GM21619 (cell line): ENCODE results near the gene TINAGL1.

Experiments used
- ATAC-seq: cut with Tn5 transposase; IDR thresholded peaks from one replicate; pipeline ENCODE4 v1.9.1; 2021; ENCODE audit not compliant: unreplicated experiment

Gene TINAGL1

DNA sequence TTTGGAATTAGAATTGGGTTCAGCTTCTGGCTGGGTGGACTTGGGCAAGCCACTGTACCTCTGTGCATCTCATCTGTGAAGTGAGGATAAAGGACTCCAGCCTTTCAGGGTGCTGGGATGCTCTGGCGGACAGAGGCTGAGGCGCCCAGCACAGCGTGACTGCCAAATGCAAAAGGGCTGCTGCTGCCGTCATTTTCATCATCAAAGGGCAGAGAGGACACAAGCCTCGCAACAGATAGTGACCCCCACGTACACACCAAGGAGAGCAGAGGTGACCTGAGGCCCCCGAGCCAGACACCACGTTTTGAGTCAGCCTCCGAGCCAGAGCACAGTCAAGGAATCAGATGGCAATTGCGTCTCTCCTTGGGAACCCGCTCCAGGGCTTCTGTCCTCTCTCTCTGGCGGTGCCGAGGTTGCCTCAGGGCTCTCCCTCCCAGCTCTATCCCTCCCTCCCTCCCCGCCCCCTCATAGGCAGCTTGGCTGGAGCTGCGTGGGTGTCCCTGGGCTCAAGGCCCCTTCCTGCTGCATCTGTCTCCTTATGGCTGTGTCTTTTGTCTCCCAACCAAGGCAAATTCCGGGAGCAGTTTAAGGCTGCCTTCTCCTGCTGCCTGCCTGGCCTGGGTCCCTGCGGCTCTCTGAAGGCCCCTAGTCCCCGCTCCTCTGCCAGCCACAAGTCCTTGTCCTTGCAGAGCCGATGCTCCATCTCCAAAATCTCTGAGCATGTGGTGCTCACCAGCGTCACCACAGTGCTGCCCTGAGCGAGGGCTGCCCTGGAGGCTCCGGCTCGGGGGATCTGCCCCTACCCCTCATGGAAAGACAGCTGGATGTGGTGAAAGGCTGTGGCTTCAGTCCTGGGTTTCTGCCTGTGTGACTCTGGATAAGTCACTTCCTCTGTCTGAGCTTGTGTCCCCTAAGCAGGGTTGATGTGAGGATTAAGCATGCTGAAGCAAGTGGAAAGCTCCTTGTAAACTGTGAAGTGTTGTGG is 50.2 kb downstream of the TINAGL1 start:
- no peak for ATAC-seq

DNA sequence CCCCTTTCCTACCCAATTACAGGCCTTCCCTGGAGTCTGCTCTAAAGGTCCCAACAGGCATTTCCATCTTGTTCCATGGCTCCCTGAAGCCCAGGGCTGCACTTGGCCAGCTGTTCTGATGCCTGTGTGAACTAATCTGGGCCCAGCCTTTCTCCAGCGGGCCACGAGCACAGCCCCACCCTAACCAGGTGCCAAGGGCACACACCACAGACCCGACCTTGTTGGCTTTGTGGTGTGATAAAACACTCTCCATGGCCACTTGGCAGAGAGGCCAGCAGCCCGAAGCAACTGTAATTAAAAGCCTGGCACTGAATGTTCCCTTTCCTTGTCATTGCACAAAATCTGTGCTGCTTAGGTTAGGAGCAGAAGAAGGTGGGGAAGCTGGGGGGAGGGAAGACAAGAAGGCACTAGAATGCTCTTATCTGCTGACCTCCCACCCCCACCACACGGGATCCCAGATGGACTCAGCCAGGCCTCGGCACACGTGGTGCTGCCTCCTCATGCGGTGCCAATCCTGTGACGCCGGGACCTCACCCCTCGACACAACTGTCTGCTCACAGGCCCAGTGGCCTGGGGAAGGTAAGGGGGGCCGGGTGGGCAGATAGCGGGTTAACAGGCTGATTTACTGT is 51.1 kb downstream of the TINAGL1 start:
- no peak for ATAC-seq

GRCh38 chr1:31627930-31628559 is 51.7 kb downstream of the TINAGL1 start:
- no peak for ATAC-seq

GRCh38 chr1:31628931-31629556 is 52.7 kb downstream of the TINAGL1 start:
- ATAC-seq: no peak

- ATAC-seq: no peak
These were observed 56.3 kb downstream of the TINAGL1 start for GRCh38 chr1:31632649-31633048.

- no peak for ATAC-seq
These were observed 56.8 kb downstream of the TINAGL1 start for GRCh38 chr1:31633117-31633516.
